GM10847 (cell line): ENCODE measurements around the gene KIAA0513.

Experiments
- POLR2A ChIP-seq: IDR thresholded peaks from 2 replicates; pipeline ENCODE4 v1.6.1; 2011; ENCODE audit not compliant: insufficient read length; ENCODE audit errors: extremely low read depth

KIAA0513 gene

DNA sequence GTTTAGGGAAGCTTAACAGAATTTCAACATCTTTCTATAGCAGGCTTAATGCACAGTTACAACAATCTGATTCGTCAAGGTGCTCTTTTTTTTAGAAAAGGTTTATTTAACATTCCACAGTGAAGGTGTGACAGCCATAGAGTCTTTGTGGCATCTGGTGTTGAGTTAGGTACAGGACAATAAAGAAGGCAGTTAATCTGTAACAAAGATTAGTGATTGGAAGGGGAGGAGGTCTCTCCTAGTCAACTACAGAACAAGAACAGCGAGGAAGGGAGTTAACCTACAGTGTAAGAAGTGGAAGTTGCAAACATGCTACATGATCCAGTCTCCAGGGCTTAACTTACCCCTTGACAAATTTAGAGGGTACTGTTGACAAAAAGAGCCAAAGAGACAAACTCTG, 13.3 kb upstream of the KIAA0513 start:
- TF ChIP-seq POLR2A = no peak

GRCh38 chr16:85015481-85016187, 12.0 kb upstream of the KIAA0513 start:
- no peak for TF ChIP-seq POLR2A

DNA sequence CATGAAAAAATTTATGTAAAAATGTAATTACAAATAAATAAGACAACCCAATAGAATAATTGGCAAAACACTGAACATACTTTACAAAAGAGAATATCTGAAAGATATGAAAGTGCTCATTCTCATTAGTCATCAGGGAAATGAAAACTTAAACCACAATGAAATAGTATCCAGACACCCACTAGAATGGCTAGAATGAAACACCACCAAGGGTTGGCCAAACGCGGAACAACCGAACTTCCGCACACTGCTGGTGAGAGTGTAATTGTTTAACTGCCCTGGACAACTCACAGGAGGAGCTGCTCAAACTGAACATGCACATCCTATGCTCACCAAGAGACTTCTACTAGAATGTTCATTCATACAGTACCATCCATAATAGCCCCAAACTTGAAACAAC, 10.4 kb upstream of the KIAA0513 start:
- TF ChIP-seq POLR2A = no peak

DNA sequence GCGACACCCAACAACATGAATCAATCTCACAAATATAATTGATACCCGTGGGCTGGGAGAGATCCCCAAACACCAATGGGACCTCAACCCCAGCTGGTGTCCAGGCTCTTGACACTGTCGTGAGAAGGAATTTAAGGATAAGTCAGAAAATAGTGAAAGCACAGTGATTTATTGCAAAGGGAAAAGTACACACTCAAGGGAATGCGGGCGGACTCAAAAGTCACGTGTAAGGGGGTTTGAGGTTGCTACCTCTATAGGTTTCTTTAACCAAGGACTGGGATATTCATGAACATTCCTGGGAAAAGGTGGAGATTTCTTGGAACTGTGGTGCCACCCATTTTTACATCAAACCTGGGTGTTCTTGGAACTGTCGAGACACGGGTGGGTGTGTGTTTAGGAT, 10.0 kb upstream of the KIAA0513 start:
- no peak for TF ChIP-seq POLR2A

- no peak for TF ChIP-seq POLR2A
Observed at GRCh38 chr16:85018529-85019236, 8.9 kb upstream of the KIAA0513 start.

- TF ChIP-seq POLR2A = no peak
Observed at GRCh38 chr16:85019659-85020245, 7.8 kb upstream of the KIAA0513 start.

DNA sequence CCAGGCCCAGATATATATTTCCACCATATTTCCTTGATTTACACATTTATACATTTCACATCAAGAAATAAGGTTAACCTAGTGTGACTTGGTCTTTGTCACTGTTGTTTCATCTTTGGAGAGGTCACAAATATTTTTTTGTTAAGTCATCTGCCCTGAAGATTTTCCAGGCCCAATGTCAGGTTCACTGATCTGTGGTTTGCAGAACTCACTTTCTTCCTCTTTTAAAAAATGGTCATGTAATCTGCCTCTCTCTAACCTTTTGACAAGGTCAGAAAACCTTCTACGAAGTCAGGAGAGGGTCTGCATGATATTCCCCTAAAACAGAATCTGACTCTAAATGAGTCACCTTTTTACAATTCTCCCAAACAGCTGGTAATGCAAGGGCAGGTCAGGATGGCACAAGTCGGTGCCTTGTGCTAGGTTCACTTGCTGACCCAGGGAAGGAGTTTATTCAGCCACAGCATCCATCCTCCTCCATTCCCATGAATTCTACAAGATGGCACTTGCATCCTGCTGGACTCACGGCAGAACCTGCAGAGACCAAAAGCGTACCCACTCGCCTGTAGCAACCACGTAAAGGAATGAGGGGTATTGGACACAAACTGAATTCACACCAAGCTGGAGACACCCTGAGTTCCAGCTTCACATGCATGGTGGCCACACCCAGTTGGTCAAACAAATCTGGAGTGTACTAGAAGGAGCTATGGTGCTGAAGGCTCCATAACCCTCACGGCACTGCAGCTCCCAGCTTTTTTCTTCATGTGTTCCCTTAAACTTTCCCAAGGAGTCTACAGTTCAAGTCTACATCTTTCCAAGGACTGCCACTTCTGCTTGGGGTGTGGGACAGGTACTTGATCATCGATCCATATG, 1.6 kb upstream of the KIAA0513 start:
- no peak for TF ChIP-seq POLR2A

- no peak for TF ChIP-seq POLR2A
Observed at GRCh38 chr16:85026703-85027102, 892 bp upstream of the KIAA0513 start.

DNA sequence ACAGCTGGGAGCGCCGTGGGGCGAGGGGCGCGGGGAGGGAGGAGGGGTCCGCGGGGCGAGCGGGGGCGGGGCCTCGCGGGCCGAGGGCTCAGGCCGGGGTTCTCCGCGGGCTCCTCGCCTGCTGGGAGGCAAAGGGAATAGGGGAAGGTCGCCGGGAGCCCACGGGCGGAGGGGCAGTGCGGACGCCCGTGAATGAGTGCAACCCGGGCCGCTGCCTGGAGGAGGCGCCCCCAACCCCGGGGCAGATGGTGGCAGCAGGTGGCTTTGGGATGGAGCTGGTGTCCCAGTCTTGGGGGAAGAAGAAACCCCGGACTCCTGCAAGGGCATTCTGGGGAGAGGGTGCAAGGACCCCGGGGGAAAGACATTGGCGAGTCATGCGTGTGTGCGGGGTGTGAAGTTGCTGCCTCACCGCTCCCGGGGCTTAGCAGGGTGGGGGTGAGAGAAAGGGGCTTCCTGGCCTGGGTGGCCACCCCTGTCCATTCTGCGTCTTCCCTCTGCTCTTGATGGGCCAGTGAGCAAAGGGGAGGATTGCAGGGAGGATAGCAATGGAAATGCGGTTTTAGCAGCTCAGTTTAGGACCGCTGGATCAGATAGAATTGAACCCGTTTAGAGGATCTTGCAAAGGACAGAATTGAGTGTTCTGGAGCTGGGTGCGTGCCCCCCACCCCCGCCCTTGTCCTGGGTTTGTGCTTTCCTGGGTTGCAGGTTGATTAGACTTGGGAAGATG, 526 bp downstream of the KIAA0513 start:
- TF ChIP-seq POLR2A = no peak

- no peak for TF ChIP-seq POLR2A
Observed at GRCh38 chr16:85028685-85029407, 1.3 kb downstream of the KIAA0513 start.

DNA sequence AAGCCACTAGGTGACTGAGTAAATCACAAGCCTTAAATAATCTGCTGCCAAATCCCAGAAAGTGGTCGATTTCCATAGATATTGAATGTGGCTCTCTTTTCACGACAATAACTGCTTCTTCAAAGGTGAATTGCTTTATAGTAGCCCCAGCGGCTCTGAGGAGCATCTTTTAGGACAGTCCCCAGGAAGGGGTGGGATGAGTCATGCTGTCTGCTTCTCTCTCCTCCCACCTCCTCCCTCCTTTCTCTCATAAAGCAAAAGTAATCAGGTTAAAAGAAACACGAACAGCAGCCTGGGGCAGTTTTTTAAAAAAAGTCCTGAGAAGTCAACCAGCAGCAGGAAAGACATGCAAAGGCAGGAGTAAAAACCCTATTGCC, 1.8 kb downstream of the KIAA0513 start:
- TF ChIP-seq POLR2A = no peak

DNA sequence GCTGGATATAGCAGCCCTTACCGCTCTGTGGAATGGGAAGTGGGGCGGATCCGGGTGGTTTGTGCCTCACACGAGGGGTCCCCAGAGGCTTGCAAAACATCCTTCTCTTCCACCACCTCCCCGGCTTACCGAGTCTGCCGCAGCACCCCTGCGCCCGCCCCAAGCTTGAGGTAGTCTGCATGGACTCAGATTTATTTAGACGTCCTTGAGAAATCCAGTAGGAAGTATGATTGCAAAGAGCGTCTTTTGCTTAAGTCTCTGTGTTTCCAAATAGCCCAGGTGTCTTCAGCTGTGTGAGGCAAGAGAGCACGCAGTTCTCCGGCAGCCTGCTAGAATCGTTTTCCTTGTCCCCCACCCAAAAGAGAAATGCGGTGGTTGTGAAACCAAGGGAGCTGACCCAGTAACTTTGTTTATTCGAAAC, 2.4 kb downstream of the KIAA0513 start:
- no peak for TF ChIP-seq POLR2A

GRCh38 chr16:85031451-85031850, 3.9 kb downstream of the KIAA0513 start:
- no peak for TF ChIP-seq POLR2A

DNA sequence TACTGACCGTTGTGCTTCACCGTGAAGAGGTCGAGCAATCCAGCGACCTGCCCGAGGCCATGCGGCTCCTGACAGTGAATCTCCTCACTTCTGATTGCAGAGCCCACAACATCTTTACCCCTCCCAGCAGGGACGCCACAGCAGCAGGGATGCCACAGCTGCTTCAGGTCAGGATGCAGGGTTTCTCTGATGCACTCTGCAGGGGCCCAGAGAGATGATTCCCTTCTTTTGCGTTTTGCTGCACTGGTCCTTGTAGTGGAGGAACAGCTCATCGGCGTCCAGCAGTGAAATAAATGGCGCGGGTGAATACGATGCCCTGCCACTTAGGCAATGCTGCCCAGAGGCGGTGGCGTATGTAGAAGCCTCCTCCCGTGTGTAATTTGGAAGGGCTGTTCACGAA, 5.6 kb downstream of the KIAA0513 start:
- TF ChIP-seq POLR2A = no peak
